Measurements from ENCODE around the gene WDFY2.
"Not testable (repeated sequence)": the region's sequence is repeated elsewhere in the genome, so short reads cannot be mapped to it uniquely, and the experiment has no call there.

The WDFY2 gene

GRCh38 chr13:51628059-51628852, 44.0 kb downstream of the WDFY2 start:
- DNase-seq, result peak in 1 of 58 donors; percentile 41

GRCh38 chr13:51629491-51630287, 45.4 kb downstream of the WDFY2 start:
- DNase-seq, result no peak

- DNase-seq, result no peak
Measured at GRCh38 chr13:51630288-51630615, 46.0 kb downstream of the WDFY2 start.

GRCh38 chr13:51632591-51633362, 48.5 kb downstream of the WDFY2 start:
- DNase-seq, result peak in 54 of 58 donors; percentile 20 to 94 (median 78)

GRCh38 chr13:51635137-51635878, 51.0 kb downstream of the WDFY2 start:
- DNase-seq, result no peak

- DNase-seq, result no peak
Measured at GRCh38 chr13:51636349-51636890, 52.2 kb downstream of the WDFY2 start.

- DNase-seq, result no peak
Measured at GRCh38 chr13:51637852-51638215, 53.6 kb downstream of the WDFY2 start.

GRCh38 chr13:51638216-51638871, 54.1 kb downstream of the WDFY2 start:
- DNase-seq, result no peak

- DNase-seq, result no peak
Measured at GRCh38 chr13:51639171-51639570, 54.9 kb downstream of the WDFY2 start.

- DNase-seq, result not testable (repeated sequence)
Measured at GRCh38 chr13:51640696-51641095, 56.4 kb downstream of the WDFY2 start.

- no peak for DNase-seq
Measured at GRCh38 chr13:51643105-51643881, 59.0 kb downstream of the WDFY2 start.

- DNase-seq, result no peak
Measured at GRCh38 chr13:51643882-51644281, 59.6 kb downstream of the WDFY2 start.

GRCh38 chr13:51644654-51645053, 60.4 kb downstream of the WDFY2 start:
- no peak for DNase-seq

GRCh38 chr13:51645154-51645650, 60.9 kb downstream of the WDFY2 start:
- DNase-seq, result no peak

- no peak for DNase-seq
Measured at GRCh38 chr13:51645761-51646670, 61.8 kb downstream of the WDFY2 start.

- DNase-seq, result no peak
Measured at GRCh38 chr13:51647067-51647466, 62.8 kb downstream of the WDFY2 start.

GRCh38 chr13:51652193-51652592, 67.9 kb downstream of the WDFY2 start:
- DNase-seq, result not testable (repeated sequence)
